Liver (tissue), 9 donors: ENCODE measurements around the gene LDLRAD3. TPM values are rescaled to one million over a fixed set of nuclear protein-coding genes. Genes with fewer than 3 reads are reported as not detected.
"Not testable (repeated sequence)": the region's sequence is repeated elsewhere in the genome, so short reads cannot be mapped to it uniquely, and the experiment has no call there.

Experiments
- DNase-seq: peaks from one replicate; pipeline ENCODE4 v3.0.0-alpha.2; 2017; ENCODE audit warnings: low spot score
- H3K27ac ChIP-seq, 2 donors: one replicate each; pipeline ENCODE4 v1.7.0; 2013; ENCODE audit warnings: inconsistent platforms in 2 of 2, low read length in 2 of 2, control low read depth in 1 of 2, low read depth in 1 of 2, mild to moderate bottlenecking in 1 of 2
- H3K27me3 ChIP-seq, 4 donors: one replicate each; pipeline versions ENCODE4 v1.6.1 to v1.7.0; 2013; ENCODE audit warnings: low read length in 3 of 4, inconsistent platforms in 1 of 4, mild to moderate bottlenecking in 1 of 4, moderate library complexity in 1 of 4; ENCODE audit not compliant: control insufficient read depth in 4 of 4, insufficient read depth in 4 of 4
- H3K36me3 ChIP-seq, 4 donors: one replicate each; pipeline versions ENCODE4 v1.6.1 to v1.7.0; 2013; ENCODE audit warnings: low read length in 3 of 4, mild to moderate bottlenecking in 3 of 4, low read depth in 1 of 4, moderate library complexity in 1 of 4; ENCODE audit not compliant: control insufficient read depth in 4 of 4, insufficient read depth in 3 of 4
- H3K4me1 ChIP-seq, 4 donors: one replicate each; pipeline versions ENCODE4 v1.6.1 to v1.7.0; 2013; ENCODE audit warnings: low read length in 3 of 4, mild to moderate bottlenecking in 3 of 4, moderate library complexity in 1 of 4; ENCODE audit not compliant: control insufficient read depth in 4 of 4, insufficient read depth in 4 of 4
- H3K4me3 ChIP-seq, 3 donors: one replicate each; pipeline versions ENCODE4 v1.6.1 to v1.7.0; 2013; ENCODE audit warnings: low read length in 3 of 3, control low read depth in 1 of 3, low read depth in 1 of 3, mild to moderate bottlenecking in 1 of 3
- H3K9ac ChIP-seq, 2 donors: one replicate each; pipeline ENCODE4 v1.7.0; 2013; ENCODE audit warnings: low read length in 2 of 2, mild to moderate bottlenecking in 2 of 2, moderate library complexity in 2 of 2, control low read depth in 1 of 2, low read depth in 1 of 2
- H3K9me3 ChIP-seq, 4 donors: one replicate each; pipeline versions ENCODE4 v1.6.1 to v1.7.0; 2013; ENCODE audit warnings: low read length in 3 of 4; ENCODE audit not compliant: control insufficient read depth in 4 of 4
- EGR1 ChIP-seq, 2 donors: IDR thresholded peaks; 2 replicates each; pipeline ENCODE4 v1.6.1; 2016 to 2018; ENCODE audit warnings: antibody characterized with exemption in 2 of 2, low read depth in 2 of 2
- FOXA1 ChIP-seq: IDR thresholded peaks from 2 replicates; pipeline ENCODE4 v1.6.1; 2016; ENCODE audit warnings: antibody characterized with exemption
- FOXA2 ChIP-seq: IDR thresholded peaks from 2 replicates; pipeline ENCODE4 v1.6.1; 2016; ENCODE audit warnings: antibody characterized with exemption
- GABPA ChIP-seq, 2 donors: IDR thresholded peaks in 1 of 2; conservative IDR thresholded peaks in 1 of 2; 2 replicates each; pipeline ENCODE4 v1.6.1; 2016; ENCODE audit warnings: antibody characterized with exemption in 2 of 2, mild to moderate bottlenecking in 1 of 2, moderate library complexity in 1 of 2
- HNF4A ChIP-seq, 2 donors: conservative IDR thresholded peaks; 2 replicates each; pipeline ENCODE4 v1.6.1; 2016; ENCODE audit warnings: antibody characterized with exemption in 2 of 2, mild to moderate bottlenecking in 2 of 2
- HNF4G ChIP-seq: IDR thresholded peaks from 2 replicates; pipeline ENCODE4 v1.6.1; 2016; ENCODE audit warnings: antibody characterized with exemption
- JUND ChIP-seq, 2 donors: IDR thresholded peaks; 2 replicates each; pipeline ENCODE4 v1.6.1; 2016; ENCODE audit warnings: antibody characterized with exemption in 2 of 2
- NR2F2 ChIP-seq: IDR thresholded peaks from 2 replicates; pipeline ENCODE4 v1.6.1; 2016; ENCODE audit warnings: antibody characterized with exemption
- RAD21 ChIP-seq, 2 donors: IDR thresholded peaks; 2 replicates each; pipeline ENCODE4 v1.6.1; 2016; ENCODE audit warnings: antibody characterized with exemption in 2 of 2, mild to moderate bottlenecking in 2 of 2
- REST ChIP-seq: IDR thresholded peaks from 2 replicates; pipeline ENCODE4 v1.6.1; 2016; ENCODE audit warnings: antibody characterized with exemption, mild to moderate bottlenecking
- RXRA ChIP-seq, 2 donors: IDR thresholded peaks; 2 replicates each; pipeline ENCODE4 v1.6.1; 2017 to 2018; ENCODE audit warnings: antibody characterized with exemption in 2 of 2, mild to moderate bottlenecking in 1 of 2
- SP1 ChIP-seq: IDR thresholded peaks from 2 replicates; pipeline ENCODE4 v1.6.1; 2018; ENCODE audit warnings: antibody characterized with exemption, mild to moderate bottlenecking
- TAF1 ChIP-seq: conservative IDR thresholded peaks from 2 replicates; pipeline ENCODE4 v1.6.1; 2016; ENCODE audit warnings: antibody characterized with exemption, mild to moderate bottlenecking
- YY1 ChIP-seq: IDR thresholded peaks from 2 replicates; pipeline ENCODE4 v1.6.1; 2016; ENCODE audit warnings: antibody characterized with exemption, mild to moderate bottlenecking
- ZBTB33 ChIP-seq: IDR thresholded peaks from 2 replicates; pipeline ENCODE4 v1.6.1; 2016; ENCODE audit warnings: antibody characterized with exemption
- whole genome bisulfite sequencing: extraction: QIAGEN DNeasy Blood & Tissue Kit; methylation state at CpG from one replicate; pipeline ENCODE4 v1.1.7; 2013; 5-methylcytosine and 5-hydroxymethylcytosine counted together
- polyA plus RNA-seq, 2 donors: library from polyadenylated mRNA; stranded (reverse) in 1 of 2; unstranded in 1 of 2; fragments of 200-250 nt in 1 of 2; fragments of >200 nt in 1 of 2; fragmentation: Nextera tagmentation in 1 of 2; extraction: Ambion mirVana in 1 of 2; gene quantifications; one replicate each; pipeline versions ENCODE4 v1.2.1 to v1.2.3, GENCODE V29; 2013 to 2015
- total RNA-seq, 2 donors: library from RNA; depleted of rRNA; stranded (reverse); fragments of >200 nt; gene quantifications; one replicate each; pipeline ENCODE4 v1.2.3, GENCODE V29; 2014
- TF ChIP-seq, protein P1 (sequence below): IDR thresholded peaks from 2 replicates; pipeline ENCODE4 v1.6.1; 2016; ENCODE audit warnings: antibody characterized with exemption
- TF ChIP-seq, protein P2 (sequence below): IDR thresholded peaks from 2 replicates; pipeline ENCODE4 v1.6.1; 2016; ENCODE audit warnings: antibody characterized with exemption
- TF ChIP-seq, protein P3 (sequence below): fragments of 150-350 bp; IDR thresholded peaks from 2 replicates; pipeline ENCODE4 v1.5.1; 2017; ENCODE audit warnings: improper control_type of control experiment, low read depth, low read length; ENCODE audit not compliant: missing input control
- donor health status: healthy.
- donor health status: healthy.
- donor health status: healthy.
- donor health status: healthy.
- donor health status: healthy.

Gene LDLRAD3
- total and polyA plus RNA-seq, 4 donors, result 0.75 to 1.3 (median 0.93) TPM

GRCh38 chr11:36044636-36045035 lies 100.8 kb downstream of the LDLRAD3 start:
- 95% methylated on average over 4 of the region's 4 CpGs for WGBS
- no peak overlapping the region for H3K27ac ChIP-seq
- H3K4me3 ChIP-seq, result no peak overlapping the region
- TF ChIP-seq RXRA (IDR thresholded peaks at IDR 0.05), result no peak
- no peak for TF ChIP-seq NR2F2
- no peak for TF ChIP-seq HNF4G
- no peak for TF ChIP-seq JUND (IDR thresholded peaks at IDR 0.05)
- TF ChIP-seq, protein P1, sequence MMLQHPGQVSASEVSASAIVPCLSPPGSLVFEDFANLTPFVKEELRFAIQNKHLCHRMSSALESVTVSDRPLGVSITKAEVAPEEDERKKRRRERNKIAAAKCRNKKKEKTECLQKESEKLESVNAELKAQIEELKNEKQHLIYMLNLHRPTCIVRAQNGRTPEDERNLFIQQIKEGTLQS, result no peak
- no peak for TF ChIP-seq FOXA2
- TF ChIP-seq RAD21 (IDR thresholded peaks at IDR 0.05), result no peak
- no peak for TF ChIP-seq REST
- TF ChIP-seq EGR1 (IDR thresholded peaks at IDR 0.05; ENCODE audit: low read depth in 2 of 2), result no peak
- TF ChIP-seq SP1, result no peak
- no peak for TF ChIP-seq HNF4A (conservative IDR thresholded peaks at IDR 0.05)
- TF ChIP-seq, protein P2, sequence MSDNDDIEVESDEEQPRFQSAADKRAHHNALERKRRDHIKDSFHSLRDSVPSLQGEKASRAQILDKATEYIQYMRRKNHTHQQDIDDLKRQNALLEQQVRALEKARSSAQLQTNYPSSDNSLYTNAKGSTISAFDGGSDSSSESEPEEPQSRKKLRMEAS, result no peak
- TF ChIP-seq TAF1, result no peak
- no peak for TF ChIP-seq YY1
- TF ChIP-seq FOXA1, result no peak
- TF ChIP-seq GABPA (IDR thresholded peaks at IDR 0.05 in 1 of 2, conservative IDR thresholded peaks at IDR 0.05 in 1 of 2), result no peak
- no peak for TF ChIP-seq ZBTB33
- TF ChIP-seq, protein P3, sequence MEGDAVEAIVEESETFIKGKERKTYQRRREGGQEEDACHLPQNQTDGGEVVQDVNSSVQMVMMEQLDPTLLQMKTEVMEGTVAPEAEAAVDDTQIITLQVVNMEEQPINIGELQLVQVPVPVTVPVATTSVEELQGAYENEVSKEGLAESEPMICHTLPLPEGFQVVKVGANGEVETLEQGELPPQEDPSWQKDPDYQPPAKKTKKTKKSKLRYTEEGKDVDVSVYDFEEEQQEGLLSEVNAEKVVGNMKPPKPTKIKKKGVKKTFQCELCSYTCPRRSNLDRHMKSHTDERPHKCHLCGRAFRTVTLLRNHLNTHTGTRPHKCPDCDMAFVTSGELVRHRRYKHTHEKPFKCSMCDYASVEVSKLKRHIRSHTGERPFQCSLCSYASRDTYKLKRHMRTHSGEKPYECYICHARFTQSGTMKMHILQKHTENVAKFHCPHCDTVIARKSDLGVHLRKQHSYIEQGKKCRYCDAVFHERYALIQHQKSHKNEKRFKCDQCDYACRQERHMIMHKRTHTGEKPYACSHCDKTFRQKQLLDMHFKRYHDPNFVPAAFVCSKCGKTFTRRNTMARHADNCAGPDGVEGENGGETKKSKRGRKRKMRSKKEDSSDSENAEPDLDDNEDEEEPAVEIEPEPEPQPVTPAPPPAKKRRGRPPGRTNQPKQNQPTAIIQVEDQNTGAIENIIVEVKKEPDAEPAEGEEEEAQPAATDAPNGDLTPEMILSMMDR, result no peak
- no peaks in the 10 kb centered on the region for H3K36me3 ChIP-seq
- no peak for DNase-seq
- no peaks in the 10 kb centered on the region for H3K4me1 ChIP-seq
- H3K27me3 ChIP-seq, result no peaks in the 10 kb centered on the region
- no peak overlapping the region for H3K9ac ChIP-seq
- no peaks in the 10 kb centered on the region for H3K9me3 ChIP-seq

DNA sequence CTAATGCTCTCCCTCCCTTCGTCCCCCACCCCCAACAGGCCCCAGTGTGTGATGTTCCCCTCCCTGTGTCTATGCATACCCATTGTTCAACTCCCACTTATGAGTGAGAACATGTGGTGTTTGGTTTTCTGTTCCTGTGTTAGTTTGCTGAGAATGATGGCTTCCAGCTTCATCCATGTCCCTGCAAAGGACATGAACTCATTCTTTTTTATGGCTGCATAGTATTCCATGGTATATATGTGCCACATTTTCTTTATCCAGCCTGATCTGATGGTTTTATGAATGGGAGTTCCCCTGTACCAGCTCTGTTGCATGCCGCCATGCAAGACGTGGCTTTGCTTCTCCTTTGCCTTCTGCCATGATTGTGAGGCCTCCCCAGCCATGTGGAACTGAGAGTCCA lies 102.1 kb downstream of the LDLRAD3 start:
- not testable (repeated sequence) for DNase-seq, H3K9ac ChIP-seq, H3K27ac ChIP-seq, H3K9me3 ChIP-seq, H3K27me3 ChIP-seq, H3K4me1 ChIP-seq, H3K36me3 ChIP-seq, H3K4me3 ChIP-seq
- WGBS, result 89% methylated on average over 3 of the region's 3 CpGs
